Measurements from ENCODE around the gene CNTN1.
"Not testable (repeated sequence)": the region's sequence is repeated elsewhere in the genome, so short reads cannot be mapped to it uniquely, and the experiment has no call there.

The CNTN1 gene

GRCh38 chr12:40697566-40698259, 5.5 kb downstream of the CNTN1 start:
- no peak for DNase-seq (ENCODE audit: low read depth, low spot score)

GRCh38 chr12:40701756-40702155, 9.5 kb downstream of the CNTN1 start:
- no peak for DNase-seq (ENCODE audit: low read depth, low spot score)

- no peak for DNase-seq (ENCODE audit: low read depth, low spot score)
These were observed 18.9 kb downstream of the CNTN1 start for GRCh38 chr12:40711121-40711520.

- DNase-seq (ENCODE audit: low read depth, low spot score), result no peak
These were observed 22.4 kb downstream of the CNTN1 start for GRCh38 chr12:40714636-40715035.

GRCh38 chr12:40716037-40716436, 23.8 kb downstream of the CNTN1 start:
- DNase-seq (ENCODE audit: low read depth, low spot score), result no peak

GRCh38 chr12:40717576-40717975, 25.3 kb downstream of the CNTN1 start:
- no peak for DNase-seq (ENCODE audit: low read depth, low spot score)

GRCh38 chr12:40718878-40719372, 26.7 kb downstream of the CNTN1 start:
- no peak for DNase-seq (ENCODE audit: low read depth, low spot score)

GRCh38 chr12:40723001-40723400, 30.8 kb downstream of the CNTN1 start:
- no peak for DNase-seq (ENCODE audit: low read depth, low spot score)

GRCh38 chr12:40726366-40726765, 34.1 kb downstream of the CNTN1 start:
- DNase-seq (ENCODE audit: low read depth, low spot score), result no peak

- DNase-seq (ENCODE audit: low read depth, low spot score), result no peak
These were observed 35.7 kb downstream of the CNTN1 start for GRCh38 chr12:40727774-40728483.

- DNase-seq (ENCODE audit: low read depth, low spot score), result no peak
These were observed 38.0 kb downstream of the CNTN1 start for GRCh38 chr12:40730281-40730680.

- DNase-seq (ENCODE audit: low read depth, low spot score), result no peak
These were observed 41.6 kb downstream of the CNTN1 start for GRCh38 chr12:40733871-40734270.

GRCh38 chr12:40734276-40734675, 42.0 kb downstream of the CNTN1 start:
- DNase-seq (ENCODE audit: low read depth, low spot score), result no peak

- no peak for DNase-seq (ENCODE audit: low read depth, low spot score)
These were observed 43.5 kb downstream of the CNTN1 start for GRCh38 chr12:40735551-40736230.

GRCh38 chr12:40737416-40737815, 45.2 kb downstream of the CNTN1 start:
- DNase-seq (ENCODE audit: low read depth, low spot score), result not testable (repeated sequence)

GRCh38 chr12:40738856-40739255, 46.6 kb downstream of the CNTN1 start:
- DNase-seq (ENCODE audit: low read depth, low spot score), result no peak

- no peak for DNase-seq (ENCODE audit: low read depth, low spot score)
These were observed 49.8 kb downstream of the CNTN1 start for GRCh38 chr12:40742041-40742440.

GRCh38 chr12:40745386-40745785, 53.1 kb downstream of the CNTN1 start:
- no peak for DNase-seq (ENCODE audit: low read depth, low spot score)

GRCh38 chr12:40749863-40750262, 57.6 kb downstream of the CNTN1 start:
- no peak for DNase-seq (ENCODE audit: low read depth, low spot score)

GRCh38 chr12:40752011-40752410, 59.8 kb downstream of the CNTN1 start:
- no peak for DNase-seq (ENCODE audit: low read depth, low spot score)

GRCh38 chr12:40760821-40761220, 68.6 kb downstream of the CNTN1 start:
- DNase-seq (ENCODE audit: low read depth, low spot score), result no peak

GRCh38 chr12:40762072-40762471, 69.8 kb downstream of the CNTN1 start:
- no peak for DNase-seq (ENCODE audit: low read depth, low spot score)

All from activated CD4-positive, CD25-positive, alpha-beta regulatory T cell treated with anti-CD3 and anti-CD28 coated beads, Interleukin-2, amount 50 U/mL, for 16 hours (primary cell).